GM18526 (cell line): ENCODE data around the gene ARTN.

Source experiments
- POLR2A ChIP-seq: IDR thresholded peaks from 3 replicates; pipeline ENCODE4 v1.6.1; 2011; ENCODE audit not compliant: insufficient read length; ENCODE audit errors: extremely low read depth

ARTN gene

DNA sequence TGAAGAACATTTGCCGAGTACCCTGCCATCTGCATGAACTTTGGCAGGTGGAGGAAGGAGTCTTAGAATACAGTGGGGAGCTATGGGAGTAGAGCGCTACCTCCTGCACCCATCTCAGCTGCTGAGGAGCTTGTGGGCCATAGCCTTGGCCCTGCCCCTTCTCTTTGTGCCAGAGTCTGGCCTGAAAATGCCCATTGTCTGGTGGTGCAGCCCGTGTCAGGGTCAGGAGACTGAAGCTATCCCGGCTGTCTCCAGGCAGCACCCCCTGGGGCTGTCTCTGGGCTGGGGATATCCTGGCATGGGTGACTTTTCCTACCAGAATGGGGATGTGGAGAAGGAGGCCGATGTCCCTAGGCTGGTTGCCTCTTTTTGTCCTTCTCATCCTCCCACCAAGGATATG lies 20.4 kb downstream of the ARTN start:
- TF ChIP-seq POLR2A = no peak

DNA sequence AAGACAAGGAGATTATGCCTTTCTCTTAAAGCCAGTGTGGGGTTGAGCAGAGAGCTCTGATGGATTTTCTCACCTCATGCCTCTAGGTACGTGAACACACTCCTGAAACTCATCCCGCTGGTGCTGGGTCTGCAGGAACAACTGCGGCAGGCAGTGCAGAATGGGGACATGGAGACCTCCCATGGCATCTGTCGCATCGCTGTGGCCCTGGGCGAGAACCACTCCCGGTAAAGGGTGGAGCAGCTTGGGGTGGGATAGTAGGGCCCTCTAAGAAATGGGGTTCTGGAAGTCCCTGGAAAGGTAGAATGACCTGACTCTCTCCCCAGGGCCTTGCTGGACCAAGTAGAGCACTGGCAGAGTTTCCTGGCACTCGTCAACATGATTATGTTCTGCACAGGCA lies 22.6 kb downstream of the ARTN start:
- no peak for TF ChIP-seq POLR2A

DNA sequence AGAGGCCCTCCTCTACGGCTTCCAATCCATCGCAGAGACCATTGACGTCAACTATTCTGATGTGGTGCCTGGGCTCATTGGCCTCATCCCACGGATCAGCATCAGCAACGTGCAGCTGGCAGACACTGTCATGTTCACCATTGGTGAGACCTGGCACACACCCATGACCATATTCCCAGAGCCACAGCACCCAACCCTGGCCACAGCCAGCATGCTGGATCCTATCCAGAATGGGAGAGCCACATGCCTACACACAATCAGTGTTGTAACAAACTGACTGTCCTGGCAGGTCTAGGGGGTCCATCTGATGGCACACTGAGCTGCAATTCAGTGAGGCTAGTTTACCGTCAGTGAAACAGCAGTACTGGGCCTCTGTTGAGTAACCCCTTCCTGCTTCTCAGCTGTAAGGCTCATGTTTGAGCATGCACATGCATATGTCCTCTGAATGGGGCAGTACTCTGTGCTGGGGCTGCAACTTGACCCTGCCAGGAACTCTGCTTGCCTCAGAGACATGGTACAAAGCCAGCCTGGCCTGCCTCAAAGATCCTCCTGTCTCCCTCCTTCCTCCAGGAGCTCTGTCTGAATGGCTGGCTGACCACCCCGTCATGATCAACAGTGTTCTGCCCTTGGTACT lies 23.9 kb downstream of the ARTN start:
- TF ChIP-seq POLR2A = no peak

DNA sequence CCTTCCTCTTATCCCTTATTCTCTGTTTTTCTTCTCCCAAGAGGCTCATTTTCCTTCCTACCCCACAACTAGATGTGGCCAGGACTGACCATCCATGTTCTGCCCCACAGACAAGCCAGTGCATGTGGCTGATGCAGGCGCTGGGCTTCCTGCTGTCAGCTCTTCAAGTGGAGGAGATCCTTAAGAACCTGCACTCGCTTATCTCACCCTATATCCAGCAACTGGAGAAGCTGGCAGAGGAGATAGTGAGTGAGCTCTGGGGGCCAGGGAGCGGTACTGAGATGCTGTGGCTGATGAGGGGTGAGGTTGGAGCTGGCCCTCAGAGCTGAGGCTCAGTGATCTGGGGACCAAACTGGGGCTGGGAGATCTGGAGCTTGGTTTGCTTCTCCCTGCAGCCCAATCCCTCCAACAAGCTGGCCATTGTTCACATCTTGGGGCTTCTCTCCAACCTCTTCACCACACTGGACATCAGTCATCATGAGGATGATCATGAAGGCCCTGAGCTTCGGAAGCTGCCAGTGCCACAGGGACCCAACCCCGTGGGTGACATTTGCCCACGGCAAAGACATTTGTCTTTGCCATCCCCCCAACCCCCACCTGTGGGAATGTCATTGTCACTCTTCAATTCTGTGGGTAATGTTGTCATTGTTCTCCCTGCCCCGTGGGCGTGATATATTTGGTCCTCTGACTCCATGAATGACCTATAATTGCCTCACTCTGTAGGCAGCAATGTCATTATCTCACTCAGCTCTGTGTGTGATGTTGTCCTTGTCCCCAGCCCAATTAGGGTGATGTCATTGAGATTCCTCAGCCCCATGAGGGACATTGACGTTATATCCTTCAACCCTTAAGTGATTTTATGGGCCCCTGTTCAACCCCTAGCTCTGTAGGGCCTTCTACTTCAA lies 25.0 kb downstream of the ARTN start:
- TF ChIP-seq POLR2A = no peak

DNA sequence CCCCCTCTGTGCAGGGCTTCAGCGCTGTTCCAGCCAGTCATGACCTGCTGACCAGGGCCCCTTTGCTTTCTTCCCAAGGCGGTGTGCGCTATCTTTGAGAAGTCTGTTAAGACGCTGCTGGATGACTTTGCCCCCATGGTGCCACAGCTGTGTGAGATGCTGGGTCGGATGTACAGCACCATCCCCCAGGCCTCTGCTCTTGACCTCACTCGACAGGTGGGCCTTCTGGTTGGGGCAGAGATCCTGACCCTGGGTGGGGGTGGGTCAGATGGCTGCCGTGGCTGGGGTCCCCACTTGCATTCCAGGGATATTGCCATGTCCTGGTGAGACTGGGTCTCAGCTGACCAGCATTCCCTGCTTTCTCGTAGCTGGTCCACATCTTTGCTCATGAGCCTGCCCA lies 27.2 kb downstream of the ARTN start:
- TF ChIP-seq POLR2A = no peak

DNA sequence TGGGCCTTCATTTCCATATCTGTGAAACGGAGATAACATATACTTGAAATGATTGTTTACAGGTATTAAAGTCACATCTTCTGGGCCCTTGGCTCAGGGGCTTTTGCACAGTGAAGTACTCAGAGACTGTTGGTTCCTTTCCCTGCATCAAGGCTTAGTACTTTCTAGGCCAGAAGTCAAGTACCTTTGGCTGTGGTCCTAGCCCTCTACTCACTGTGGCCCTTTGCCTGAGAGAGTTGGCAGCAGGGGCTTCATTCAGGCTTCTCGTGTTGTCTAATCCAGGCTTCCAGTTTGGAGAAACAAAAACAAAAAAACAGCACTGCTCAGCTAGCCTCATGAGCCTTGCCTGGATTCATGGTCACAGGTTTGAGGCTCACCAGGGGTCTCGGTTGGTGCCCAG lies 28.1 kb downstream of the ARTN start:
- no peak for TF ChIP-seq POLR2A

DNA sequence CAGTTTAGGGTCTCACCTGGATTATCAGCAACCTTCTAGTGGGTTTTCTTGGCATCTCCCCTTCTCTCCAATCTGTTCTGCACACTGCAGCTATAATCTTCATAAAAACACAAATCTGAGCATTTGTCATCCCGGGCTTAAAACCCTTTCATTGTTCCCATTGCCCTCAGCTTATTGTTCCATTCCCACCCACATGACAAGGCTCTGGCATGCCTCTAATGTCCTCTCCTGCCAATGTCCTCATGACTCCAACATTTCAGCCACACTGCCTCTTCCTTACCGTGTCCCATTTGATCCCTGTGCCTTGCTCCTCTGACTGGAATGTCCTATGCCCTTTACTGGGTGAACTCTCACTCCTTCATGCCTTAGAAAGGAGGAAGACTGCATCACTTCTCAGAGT lies 28.7 kb downstream of the ARTN start:
- TF ChIP-seq POLR2A = no peak

DNA sequence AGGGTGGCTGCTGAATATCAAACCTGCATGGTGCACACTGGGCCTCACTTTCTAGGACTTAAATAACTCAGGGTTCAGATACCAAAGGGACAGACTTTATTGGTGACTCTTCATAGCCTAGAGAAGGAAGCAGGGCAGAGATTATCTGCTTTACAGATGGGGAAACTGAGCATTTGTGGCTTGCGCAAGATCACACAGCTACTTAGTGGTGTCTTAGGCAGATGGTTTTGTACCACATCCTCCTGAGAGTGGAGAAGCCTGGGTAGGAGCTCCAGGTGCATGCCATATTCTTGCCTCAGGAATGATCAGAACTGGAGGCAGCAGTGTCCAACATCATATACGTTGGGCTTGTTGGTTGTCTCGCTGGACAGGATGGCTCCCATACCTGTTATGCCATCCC lies 29.4 kb downstream of the ARTN start:
- no peak for TF ChIP-seq POLR2A

DNA sequence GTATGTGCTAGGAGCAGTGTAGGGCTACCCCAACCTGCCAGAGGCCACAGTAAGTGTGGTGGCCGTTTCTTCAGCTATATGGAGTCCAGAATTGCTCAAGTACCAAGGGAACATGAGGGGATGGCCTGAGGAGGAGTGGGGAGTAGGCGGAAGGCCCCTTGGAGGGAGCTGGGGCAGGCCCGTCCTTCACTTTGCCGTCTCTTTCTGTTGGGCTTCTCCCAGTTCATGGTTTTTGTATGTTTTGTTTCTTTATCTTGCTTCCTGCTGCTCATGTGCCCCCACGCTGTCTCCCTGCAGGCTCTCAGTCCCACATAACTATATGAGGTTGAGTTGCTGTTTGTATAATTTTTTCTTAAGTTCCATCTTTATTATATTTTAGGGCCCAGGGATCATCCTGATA lies 30.3 kb downstream of the ARTN start:
- TF ChIP-seq POLR2A = no peak

DNA sequence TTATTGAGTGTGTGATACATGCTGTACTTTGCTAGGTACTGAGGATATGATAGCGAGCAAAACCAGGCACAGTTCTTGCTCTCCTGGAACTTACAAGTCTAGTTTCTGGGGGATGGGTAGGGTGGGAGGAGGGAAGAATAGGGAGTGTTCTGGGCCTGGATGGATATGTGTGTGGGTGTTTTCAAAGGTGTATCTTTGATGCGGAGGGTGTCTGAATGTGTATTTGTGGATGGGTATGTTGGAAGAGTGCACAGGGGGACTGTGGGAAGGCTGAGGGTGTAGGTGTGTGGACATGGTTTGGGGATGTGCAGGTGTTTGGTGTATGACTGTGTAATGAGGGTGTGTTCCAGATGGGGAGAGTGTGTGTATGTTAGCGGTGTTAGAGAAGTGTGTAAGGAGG lies 31.7 kb downstream of the ARTN start:
- no peak for TF ChIP-seq POLR2A

DNA sequence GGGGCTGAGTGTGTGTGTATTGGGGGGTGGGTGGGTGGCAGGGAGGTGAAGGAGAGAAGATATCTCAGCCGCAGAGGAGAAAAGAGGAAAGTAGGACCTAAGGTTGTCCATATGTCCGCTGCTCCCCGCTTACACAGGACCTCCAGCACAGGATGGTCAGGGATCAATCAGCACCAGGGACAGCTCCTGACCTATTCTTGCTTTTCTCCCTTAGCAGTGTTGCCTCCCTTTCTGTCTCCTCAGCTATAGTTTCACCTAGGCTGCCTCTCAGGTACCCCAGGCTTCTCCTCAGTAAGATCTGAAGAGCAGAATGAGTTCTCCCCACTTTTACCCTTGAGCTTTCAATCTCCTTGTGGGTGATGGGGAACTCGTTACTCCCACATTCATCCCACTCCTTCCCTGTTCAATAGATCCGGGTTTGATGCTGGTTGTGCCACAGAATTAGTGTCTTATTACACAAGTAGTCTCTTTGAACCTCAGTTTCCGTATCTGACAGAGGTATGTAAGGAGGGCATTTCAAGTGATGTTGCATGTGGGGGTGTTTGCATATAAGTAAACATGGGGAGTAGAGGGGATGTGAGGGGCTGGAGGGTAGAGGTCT lies 34.8 kb downstream of the ARTN start:
- no peak for TF ChIP-seq POLR2A

DNA sequence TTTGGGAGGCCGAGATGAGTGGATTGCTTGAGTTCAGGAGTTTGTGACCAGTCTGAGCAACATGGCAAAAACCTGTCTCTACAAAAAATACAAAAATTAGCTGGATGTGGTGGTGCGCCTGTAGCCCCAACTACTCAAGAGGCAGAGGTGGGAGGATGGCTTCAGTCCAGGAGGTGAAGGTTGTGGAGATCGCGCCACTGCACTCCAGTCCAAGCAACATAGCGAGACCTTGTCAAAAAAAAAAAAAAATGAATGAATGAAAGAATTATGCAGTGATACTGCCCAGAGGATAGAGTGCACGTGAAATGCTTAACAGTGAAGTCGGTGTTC lies 35.8 kb downstream of the ARTN start:
- no peak for TF ChIP-seq POLR2A

DNA sequence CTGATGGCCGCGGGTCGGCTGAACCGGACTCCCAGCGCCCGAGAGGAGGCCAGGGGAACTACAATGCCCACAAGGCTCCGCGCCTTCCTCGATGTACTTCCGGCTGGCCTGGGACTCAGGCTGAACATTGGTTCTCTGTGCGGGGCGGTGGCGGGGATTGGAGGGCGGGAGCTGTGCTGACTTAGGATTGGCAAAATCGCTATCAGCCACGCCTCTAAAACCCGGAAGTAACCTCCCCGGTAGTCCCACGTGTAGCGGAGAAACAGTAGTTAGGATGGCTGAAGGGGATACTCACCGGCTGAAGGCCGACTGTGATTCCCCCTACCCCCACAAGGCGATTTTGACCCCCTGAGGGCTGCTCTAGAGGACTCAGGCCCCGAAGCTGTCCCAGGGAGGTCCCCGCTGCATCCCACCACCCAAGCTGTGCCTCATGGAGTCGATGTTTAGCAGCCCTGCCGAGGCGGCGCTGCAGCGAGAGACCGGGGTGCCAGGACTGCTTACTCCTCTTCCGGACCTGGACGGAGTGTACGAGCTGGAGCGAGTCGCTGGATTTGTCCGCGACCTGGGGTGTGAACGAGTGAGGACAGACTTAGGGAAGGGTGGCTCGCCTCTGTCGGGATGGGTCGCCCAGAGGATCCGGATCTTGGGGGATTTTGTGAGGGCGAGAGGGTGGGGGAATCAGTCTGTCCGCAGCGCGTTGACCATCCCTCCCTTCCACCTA lies 36.3 kb downstream of the ARTN start, which contains the start of gene DPH2:
Gene DPH2 (plus strand): TSS at position 265 of the 721 bp plus-strand sequence. CDS start 166 bp downstream, at position 431.
- TF ChIP-seq POLR2A = peak; percentile 58

DNA sequence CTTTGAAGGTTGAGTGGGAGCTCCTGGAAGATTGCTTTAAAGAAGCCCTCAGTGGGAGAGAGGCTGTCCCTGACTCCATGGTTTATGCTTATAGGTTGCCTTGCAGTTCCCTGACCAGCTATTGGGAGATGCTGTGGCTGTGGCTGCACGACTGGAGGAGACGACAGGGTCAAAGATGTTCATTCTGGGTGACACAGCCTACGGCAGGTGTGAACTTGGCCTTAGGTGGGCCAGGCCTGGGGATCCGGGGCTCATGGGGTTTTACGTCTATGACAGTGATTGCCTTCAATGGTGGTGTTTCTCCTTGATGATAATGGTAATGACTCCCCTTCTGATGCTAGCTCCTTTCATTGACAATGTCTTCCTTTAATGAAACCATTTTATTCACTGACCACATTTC lies 36.9 kb downstream of the ARTN start:
- TF ChIP-seq POLR2A = no peak

DNA sequence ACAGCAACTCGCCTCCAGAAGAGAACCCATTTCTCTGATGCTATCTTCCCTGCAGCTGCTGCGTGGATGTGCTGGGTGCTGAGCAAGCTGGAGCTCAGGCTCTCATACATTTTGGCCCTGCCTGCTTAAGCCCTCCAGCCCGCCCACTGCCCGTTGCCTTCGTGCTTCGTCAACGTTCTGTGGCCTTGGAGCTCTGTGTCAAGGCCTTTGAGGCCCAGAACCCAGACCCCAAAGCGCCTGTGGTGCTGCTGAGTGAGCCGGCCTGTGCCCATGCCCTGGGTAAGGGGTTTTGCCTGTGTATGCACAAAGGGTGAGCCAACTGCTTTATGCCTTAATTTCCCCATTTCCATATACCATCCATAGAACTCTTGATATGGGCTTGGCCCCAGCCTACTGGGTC lies 37.3 kb downstream of the ARTN start:
- no peak for TF ChIP-seq POLR2A
